NCI-H2081 treated with DMSO at 0.1 percent for 48 hours (cell line): ENCODE results near the gene NBEA.

Experiments
- DNase-seq: peaks from one replicate; lab custom pipeline; 2025; lab: John Stamatoyannopoulos, UW

Gene NBEA

GRCh38 chr13:35512271-35512920 lies 570.3 kb downstream of the NBEA start:
- DNase-seq = no peak

GRCh38 chr13:35514061-35514477 lies 572.0 kb downstream of the NBEA start:
- no peak for DNase-seq

GRCh38 chr13:35514801-35515502 lies 572.9 kb downstream of the NBEA start:
- no peak for DNase-seq

- no peak for DNase-seq
Observed at GRCh38 chr13:35518337-35518946, 576.4 kb downstream of the NBEA start.

GRCh38 chr13:35524171-35524570 lies 582.1 kb downstream of the NBEA start:
- DNase-seq = no peak

GRCh38 chr13:35526577-35526976 lies 584.5 kb downstream of the NBEA start:
- DNase-seq = no peak

- no peak for DNase-seq
Observed at GRCh38 chr13:35527451-35527850, 585.4 kb downstream of the NBEA start.

- DNase-seq = no peak
Observed at GRCh38 chr13:35530147-35530546, 588.1 kb downstream of the NBEA start.

DNA sequence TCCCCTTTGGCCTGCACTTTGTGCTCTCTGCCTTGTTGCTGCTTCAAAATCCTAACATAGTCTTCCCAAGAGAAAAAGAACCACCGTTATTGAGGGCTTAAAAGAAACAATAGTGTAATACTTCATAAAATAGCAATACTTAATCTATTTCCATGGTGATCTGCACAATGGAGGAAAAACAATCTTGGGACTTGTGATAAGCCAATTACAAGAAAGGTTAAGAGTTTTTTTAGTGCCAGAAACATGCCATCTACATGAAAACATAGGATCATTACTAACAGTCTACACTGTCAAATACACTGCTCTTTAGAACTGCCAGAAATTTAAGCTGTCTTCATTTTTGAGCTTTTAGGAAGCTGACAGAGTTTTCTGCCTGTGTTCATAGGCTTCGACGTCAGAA lies 588.5 kb downstream of the NBEA start:
- DNase-seq = no peak

DNA sequence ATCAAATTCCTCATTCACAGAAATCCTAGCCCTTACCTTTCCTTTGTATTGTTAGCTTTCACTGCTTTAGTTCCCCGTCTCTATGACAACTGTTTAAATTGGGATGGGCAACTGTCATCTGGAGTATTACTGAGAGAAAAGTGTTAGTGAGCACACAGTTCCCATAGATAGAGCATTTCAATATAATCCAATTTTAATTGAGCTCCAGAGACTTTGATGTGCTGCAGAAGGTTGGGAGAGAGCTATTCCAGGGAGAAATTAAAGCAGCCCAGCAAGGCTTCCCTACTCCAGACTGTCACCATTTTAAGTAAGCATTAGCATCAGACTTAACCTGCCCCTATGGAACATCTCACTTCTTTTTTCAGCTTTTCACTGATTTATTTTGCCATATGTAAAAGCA lies 589.5 kb downstream of the NBEA start:
- DNase-seq = no peak

DNA sequence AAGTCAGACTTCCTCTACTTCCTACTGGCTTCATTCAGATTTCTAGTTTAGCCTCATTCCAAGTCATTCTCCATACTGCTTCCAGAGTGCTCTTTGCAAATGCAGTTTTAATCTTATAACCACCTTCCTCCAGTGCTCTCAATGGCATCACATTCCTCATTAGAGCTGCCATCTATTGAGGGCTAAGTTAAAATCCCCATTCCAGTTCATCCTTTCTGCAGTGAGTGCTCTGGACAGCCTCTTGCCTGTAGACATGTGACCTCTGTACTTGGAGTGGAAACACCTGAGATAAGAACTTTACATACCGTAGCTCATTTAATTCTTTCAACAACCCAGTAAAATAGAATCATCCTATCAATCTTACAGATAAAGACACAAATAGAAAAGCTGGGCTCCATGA lies 592.3 kb downstream of the NBEA start:
- DNase-seq = no peak

- no peak for DNase-seq
Observed at GRCh38 chr13:35548790-35549189, 606.7 kb downstream of the NBEA start.

DNA sequence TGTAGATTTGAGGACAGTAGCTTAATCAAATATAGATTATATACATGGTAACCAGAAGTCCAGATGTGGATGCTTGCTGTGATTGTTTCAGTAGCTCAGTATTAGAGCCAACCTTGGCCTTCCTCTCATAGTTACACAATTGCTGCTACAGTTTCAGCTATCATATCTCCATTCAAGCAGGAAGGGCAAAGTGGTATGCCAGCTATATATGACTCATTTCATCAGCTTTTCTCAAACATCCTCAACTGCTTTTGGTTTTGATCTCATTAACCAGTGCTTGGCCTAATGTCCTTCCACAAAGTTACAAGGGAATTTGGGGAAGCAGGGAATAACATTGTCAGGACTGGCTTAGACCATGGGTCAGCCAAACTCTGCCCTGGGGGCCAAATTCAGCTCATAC lies 607.4 kb downstream of the NBEA start:
- no peak for DNase-seq

DNA sequence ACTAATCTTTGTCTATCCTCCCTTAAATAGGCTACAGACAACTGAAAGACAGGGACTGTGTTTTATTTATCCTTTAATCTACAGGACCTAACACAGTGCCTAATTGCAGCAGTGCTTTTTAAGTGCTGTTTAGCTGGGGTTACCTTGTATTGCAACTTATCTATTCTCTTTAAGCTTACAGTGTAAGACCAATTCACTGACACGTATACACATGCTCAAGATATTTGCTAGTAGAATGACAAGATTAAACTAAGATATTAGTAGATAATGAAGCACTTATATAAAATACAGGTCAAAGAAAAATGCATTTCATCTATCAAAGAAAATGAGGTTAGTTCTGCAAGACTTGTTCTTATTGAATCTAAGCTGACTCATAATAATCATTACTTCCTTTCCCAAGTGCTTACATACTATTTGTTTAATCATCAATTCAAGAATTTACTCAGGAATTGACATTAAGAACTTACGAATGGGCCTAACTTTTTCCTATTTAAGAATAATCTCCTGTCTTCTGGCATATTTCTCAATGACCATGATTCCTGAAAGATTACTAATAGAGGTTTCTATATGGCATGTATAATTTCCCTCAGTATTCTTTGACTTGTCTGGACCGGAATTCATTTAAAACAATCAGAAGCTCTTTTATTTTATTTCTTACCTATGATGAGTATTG lies 610.2 kb downstream of the NBEA start:
- no peak for DNase-seq

DNA sequence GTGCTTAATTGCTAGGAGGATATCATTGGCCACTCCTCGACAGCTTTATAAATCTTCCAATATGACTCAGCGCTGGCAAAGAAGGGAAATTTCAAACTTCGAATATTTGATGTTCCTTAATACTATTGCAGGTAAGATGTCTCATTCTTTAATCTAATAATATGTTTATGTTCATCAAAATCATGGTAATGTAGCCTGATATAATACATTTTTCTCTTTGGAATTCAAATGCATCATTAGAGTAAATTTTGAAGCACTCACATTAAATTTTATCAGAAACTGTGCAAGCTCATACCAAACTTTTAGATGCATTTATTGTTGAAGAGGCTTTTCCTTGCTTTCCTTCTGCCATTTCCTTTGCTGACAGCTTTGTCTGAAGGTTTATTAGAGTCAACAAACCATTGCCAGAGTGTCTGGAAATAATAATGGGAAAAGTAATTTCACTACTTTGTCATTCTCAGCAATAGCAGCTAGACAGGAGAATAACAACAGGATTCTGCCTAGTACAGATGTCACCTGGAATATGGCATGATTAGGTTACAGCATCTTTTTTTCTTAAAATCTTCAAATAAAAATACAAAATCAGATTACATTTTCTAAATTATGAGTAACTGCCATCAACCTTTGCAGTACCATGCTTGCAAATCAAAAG lies 613.0 kb downstream of the NBEA start:
- no peak for DNase-seq

DNA sequence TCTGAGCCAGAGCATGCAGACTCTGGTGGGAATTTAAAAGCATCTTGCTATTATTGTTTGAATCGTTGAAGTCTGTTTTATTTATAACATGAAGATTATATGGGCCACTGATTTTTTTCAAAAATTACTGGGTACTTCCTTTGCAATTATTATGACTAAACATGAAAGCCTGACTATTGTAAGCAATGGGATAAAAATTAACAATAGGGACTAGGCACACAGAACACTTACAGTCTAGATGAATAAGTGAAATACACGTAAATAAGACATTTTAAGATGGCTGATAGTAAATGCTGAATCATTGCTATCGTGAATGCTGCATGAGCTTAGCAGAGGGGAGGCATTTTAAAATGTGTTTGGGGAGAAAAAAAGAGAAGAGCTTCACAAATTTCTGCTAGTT lies 615.4 kb downstream of the NBEA start:
- no peak for DNase-seq

DNA sequence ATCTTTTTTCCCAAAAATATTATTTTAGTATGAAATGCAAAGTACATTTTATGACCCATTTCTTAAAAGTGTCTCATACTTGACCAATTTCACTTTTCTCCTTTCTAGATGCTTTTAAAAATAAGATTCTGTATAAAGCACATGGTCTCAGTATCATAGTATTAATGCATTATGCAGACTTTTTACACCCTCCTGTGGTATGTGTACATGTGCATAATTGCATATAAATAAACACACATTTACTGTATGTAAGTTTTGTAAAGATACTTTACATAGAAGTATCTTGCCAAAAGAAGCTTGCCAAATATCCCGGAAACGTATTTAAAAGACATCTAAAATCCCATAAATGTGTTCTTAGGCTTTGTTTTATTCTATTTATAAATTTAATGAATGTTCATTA lies 619.5 kb downstream of the NBEA start:
- DNase-seq = no peak

GRCh38 chr13:35565273-35565672 lies 623.2 kb downstream of the NBEA start:
- DNase-seq = no peak

DNA sequence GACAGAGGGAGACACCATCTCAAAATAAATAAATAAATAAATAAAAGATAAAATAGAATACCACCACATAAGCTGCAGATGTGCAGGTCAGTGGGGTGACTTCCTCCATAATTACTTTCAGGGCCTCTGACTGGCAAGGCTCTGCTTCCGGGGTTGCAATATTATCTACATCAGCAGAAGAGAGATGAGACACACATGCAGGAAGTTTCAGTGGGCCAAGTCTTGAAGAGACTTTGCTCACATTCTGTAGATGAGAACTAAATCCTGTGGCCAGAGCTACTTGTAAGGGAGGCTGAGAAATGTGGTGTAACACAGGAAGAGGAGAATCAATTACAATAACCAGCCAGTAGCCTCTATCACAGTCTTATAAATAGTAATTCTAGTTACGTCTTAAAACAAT lies 624.3 kb downstream of the NBEA start:
- DNase-seq = no peak

DNA sequence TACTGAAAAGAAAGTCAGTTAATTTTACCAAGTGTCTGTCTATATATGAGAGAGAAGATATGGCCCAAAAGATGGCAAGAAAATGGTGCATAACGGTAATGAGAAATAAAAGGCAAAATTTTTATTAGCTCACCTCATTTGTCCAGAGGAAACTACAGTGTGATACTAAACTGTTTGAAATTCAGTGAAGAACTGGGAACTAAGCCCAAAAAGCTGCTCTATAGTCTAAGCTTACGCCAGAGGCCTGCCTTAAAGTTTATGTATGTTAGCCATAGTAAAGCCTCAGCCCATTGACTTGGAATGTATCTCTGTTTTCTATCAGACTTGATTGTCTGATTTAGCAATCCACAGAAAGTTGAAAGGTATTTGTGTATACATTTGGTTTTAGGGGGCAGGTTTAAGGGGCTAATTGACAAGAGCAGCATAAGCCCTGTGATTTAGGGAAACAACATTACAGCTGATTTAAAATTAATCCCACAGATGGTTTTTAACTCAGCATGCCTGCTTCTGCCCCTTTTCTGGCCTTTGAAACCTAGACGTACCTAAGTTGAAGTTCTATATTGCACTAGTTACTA lies 625.4 kb downstream of the NBEA start:
- no peak for DNase-seq

DNA sequence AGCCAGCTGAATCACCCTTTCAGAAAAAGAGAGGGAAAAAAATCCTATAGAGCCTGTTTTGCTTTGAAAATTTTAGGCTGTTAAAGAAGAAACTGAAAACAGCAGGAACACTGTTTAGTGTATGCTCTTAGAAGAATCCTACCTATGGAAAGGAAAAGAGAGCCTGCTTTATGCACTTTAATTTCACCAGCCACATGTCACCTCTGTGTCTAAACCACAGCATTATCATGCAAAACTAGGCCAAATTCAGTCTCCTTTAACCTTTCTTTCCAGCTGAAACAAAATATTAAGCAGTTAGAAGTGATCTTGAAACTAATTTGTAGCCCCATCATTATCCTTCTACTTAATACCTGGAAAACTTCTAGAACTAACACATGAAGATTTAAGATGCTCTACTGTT lies 631.6 kb downstream of the NBEA start:
- no peak for DNase-seq

GRCh38 chr13:35592457-35592856 lies 650.4 kb downstream of the NBEA start:
- no peak for DNase-seq
